Stomach (tissue), 9 donors: ENCODE measurements around the gene BCAR3. TPM values are rescaled to one million over a fixed set of nuclear protein-coding genes. Genes with fewer than 3 reads are reported as not detected.

Experiments
- DNase-seq, 2 donors: peaks; one replicate each; pipeline versions ENCODE4 v3.0.0 to v3.0.0-alpha.2; 2013 to 2019
- H3K27ac ChIP-seq, 5 donors: fragments of 200-600 bp in 4 of 5; sonication (generic) in 4 of 5; one replicate each; pipeline ENCODE4 v1.5.1; 2013 to 2019; ENCODE audit warnings: mild to moderate bottlenecking in 1 of 5, moderate library complexity in 1 of 5
- H3K27me3 ChIP-seq, 3 donors: fragments of 200-600 bp; sonication (generic); one replicate each; pipeline ENCODE4 v1.5.1; 2017 to 2019; ENCODE audit warnings: mixed run types in 1 of 3
- H3K36me3 ChIP-seq, 4 donors: fragments of 200-600 bp; sonication (generic); 1 replicate in 3 of 4; 2 replicates in 1 of 4; pipeline ENCODE4 v1.5.1; 2016 to 2019
- H3K4me1 ChIP-seq, 4 donors: fragments of 200-600 bp; sonication (generic); one replicate each; pipeline ENCODE4 v1.5.1; 2016 to 2019
- H3K4me3 ChIP-seq, 4 donors: fragments of 200-600 bp; sonication (generic) in 3 of 4; one replicate each; pipeline ENCODE4 v1.5.1; 2016 to 2019; ENCODE audit warnings: mild to moderate bottlenecking in 1 of 4
- H3K9me3 ChIP-seq, 4 donors: fragments of 200-600 bp; sonication (generic); one replicate each; pipeline ENCODE4 v1.5.1; 2016 to 2019
- EP300 ChIP-seq: sonication (generic); formaldehyde crosslinking; IDR thresholded peaks from one replicate; pipeline ENCODE4 v1.6.1; 2017; ENCODE audit warnings: antibody characterized with exemption
- POLR2A ChIP-seq, 4 donors: fragments of 450-650 bp; IDR thresholded peaks; one replicate each; pipeline ENCODE4 v1.6.1; 2016; ENCODE audit warnings: antibody characterized with exemption in 4 of 4, control low read depth in 2 of 4, mild to moderate bottlenecking in 1 of 4, moderate library complexity in 1 of 4
- POLR2AphosphoS5 ChIP-seq, 3 donors: sonication (generic); formaldehyde crosslinking; IDR thresholded peaks; one replicate each; pipeline ENCODE4 v1.6.1; 2016; ENCODE audit warnings: antibody characterized with exemption in 3 of 3
- WGBS, 5 donors: extraction: QIAGEN DNeasy Blood & Tissue Kit in 3 of 5; methylation state at CpG; one replicate each; pipeline versions ENCODE4 v1.1.5 to v1.1.7; 2013 to 2018; 5-methylcytosine and 5-hydroxymethylcytosine counted together
- intact Hi-C: fragments of 100-400 bp; cut with DNase I; formaldehyde crosslinking; loops from one replicate; pipeline ENCODE4 v1.15.1; 2023; ENCODE audit warnings: low total_unique reads
- polyA plus RNA-seq, 3 donors: library from polyadenylated mRNA; stranded (reverse); fragments of 200-250 nt; gene quantifications; one replicate each; pipeline ENCODE4 v1.2.3, GENCODE V29; 2013
- total RNA-seq, 5 donors: library from RNA; depleted of rRNA; stranded (reverse); fragments of >200 nt; gene quantifications; one replicate each; pipeline versions ENCODE4 v1.1.0 to v1.2.3, GENCODE V29; 2014 to 2016
- TF ChIP-seq, protein P1 (sequence below), 7 experiments: fragments of 450-650 bp in 4 of 7; fragments of 200-600 bp in 3 of 7; sonication (generic) in 3 of 7; IDR thresholded peaks; one replicate each; pipeline ENCODE4 v1.5.1; 2016 to 2019; ENCODE audit warnings: antibody characterized with exemption in 7 of 7, control low read depth in 2 of 7, mild to moderate bottlenecking in 1 of 7
- donor health status: healthy with polysubstance abuse.
- donor health status: Bipolar disorder and iron deficiency.
- donor health status: healthy.

The BCAR3 gene
- total and polyA plus RNA-seq, 8 donors = 5.6 to 28.0 (median 19.3) TPM

DNA sequence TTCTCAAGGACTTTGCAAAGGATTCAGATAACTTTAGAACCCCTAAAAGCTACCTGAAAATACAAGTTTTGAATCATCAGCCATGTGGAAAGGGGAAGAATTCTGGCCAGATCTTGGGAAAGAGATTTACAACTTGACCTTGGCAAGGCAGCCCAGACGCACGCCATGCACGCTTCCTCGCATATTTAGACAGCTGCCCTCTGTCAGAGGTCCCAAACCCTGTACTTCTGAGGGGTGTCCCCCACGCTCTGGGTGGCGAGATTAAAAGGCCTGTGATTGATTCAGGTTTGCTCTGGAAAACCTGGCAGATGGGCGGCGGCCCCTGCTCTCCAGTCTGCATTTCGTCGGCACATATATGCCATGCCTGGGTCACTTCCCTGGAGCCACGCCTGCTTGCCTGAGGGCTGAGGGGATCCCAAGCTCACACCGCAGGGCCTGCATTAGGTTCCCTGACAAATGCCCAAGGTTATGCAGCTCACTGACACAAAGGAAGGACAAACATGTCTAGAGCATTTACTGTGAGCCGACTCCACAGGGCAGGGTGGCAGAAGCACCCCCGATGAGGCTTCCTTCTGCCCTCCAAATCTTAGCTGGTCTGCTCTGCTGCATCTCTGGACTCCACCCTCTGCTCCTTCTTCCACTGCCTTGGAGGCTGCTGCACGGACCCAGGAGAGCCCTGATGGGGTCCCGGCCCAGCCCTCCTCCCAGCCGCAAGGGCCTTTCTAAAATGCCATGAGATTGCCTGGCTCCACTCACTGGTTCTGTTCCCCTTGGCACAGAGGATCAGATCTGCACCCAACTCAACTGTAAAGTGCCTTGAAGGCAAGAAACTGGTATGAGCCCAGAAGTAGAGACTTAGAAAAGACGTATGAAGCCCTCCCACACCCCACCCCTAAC lies 103.9 kb downstream of the BCAR3 start:
- intact Hi-C loops = no loop called here
- 54 to 66% (median 60%) methylated on average over 11 to 18 of the region's 18 CpGs for WGBS, 5 donors
- DNase-seq = peak in 1 of 2 donors; percentile 32

DNA sequence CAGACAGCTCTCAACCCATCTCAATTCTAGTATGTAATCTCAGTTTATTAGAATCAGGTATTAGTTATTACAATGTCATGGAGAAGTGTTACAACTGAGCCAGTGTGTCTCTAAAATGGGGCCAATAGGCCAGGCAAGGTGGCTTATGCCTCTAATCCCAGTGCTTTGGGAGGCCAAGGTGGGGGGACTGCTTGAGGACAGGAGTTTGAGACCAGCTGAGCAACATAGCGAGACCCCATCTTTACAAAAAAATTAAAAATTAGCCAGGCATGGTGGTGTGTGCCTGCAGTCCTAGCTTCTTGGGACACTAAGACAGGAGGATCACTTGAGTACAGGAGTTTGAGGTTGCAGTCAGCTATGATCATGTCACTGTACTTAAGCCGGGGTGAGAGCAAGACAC lies 104.9 kb downstream of the BCAR3 start:
- intact Hi-C loops = no loop called here
- Histone ChIP-seq H3K9me3 (no peaks in the 10 kb centered on the region), H3K27me3 (no peaks in the 10 kb centered on the region), H3K27ac (peak overlapping the region in 2 of 5 donors; percentile 1 to 13), H3K36me3 (peaks cover 25 to 75% (median 62%) of the 10 kb centered on the region in 4 donors), H3K4me3 (no peak overlapping the region), H3K4me1 (peaks cover 20 to 63% (median 42%) of the 10 kb centered on the region in 4 donors)
- no peak for TF ChIP-seq POLR2AphosphoS5 (IDR thresholded peaks at IDR 0.05)
- TF ChIP-seq, protein P1, sequence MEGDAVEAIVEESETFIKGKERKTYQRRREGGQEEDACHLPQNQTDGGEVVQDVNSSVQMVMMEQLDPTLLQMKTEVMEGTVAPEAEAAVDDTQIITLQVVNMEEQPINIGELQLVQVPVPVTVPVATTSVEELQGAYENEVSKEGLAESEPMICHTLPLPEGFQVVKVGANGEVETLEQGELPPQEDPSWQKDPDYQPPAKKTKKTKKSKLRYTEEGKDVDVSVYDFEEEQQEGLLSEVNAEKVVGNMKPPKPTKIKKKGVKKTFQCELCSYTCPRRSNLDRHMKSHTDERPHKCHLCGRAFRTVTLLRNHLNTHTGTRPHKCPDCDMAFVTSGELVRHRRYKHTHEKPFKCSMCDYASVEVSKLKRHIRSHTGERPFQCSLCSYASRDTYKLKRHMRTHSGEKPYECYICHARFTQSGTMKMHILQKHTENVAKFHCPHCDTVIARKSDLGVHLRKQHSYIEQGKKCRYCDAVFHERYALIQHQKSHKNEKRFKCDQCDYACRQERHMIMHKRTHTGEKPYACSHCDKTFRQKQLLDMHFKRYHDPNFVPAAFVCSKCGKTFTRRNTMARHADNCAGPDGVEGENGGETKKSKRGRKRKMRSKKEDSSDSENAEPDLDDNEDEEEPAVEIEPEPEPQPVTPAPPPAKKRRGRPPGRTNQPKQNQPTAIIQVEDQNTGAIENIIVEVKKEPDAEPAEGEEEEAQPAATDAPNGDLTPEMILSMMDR (IDR thresholded peaks at IDR 0.05) = no peak
- no peak for TF ChIP-seq POLR2A (IDR thresholded peaks at IDR 0.05)
- no peak for TF ChIP-seq EP300
- WGBS, 5 donors = 94 to 100% (median 97%) methylated on average over 2 of the region's 2 CpGs
- no peak for DNase-seq

More for the DNA sequence above, 103.9 kb downstream of the BCAR3 start:
- Histone ChIP-seq H3K9me3 (no peaks in the 10 kb centered on the region), H3K4me3 (no peak overlapping the region), H3K4me1 (peaks cover 26 to 74% (median 50%) of the 10 kb centered on the region in 4 donors), H3K27ac (peak overlapping the region in 4 of 5 donors; percentile 2 to 24 (median 12)), H3K36me3 (peaks cover 28 to 75% (median 62%) of the 10 kb centered on the region in 4 donors), H3K27me3 (no peaks in the 10 kb centered on the region)
- TF ChIP-seq POLR2AphosphoS5 (IDR thresholded peaks at IDR 0.05) = no peak
- TF ChIP-seq POLR2A (IDR thresholded peaks at IDR 0.05) = no peak
- TF ChIP-seq, protein P1 (IDR thresholded peaks at IDR 0.05) = no peak
- no peak for TF ChIP-seq EP300

DNA sequence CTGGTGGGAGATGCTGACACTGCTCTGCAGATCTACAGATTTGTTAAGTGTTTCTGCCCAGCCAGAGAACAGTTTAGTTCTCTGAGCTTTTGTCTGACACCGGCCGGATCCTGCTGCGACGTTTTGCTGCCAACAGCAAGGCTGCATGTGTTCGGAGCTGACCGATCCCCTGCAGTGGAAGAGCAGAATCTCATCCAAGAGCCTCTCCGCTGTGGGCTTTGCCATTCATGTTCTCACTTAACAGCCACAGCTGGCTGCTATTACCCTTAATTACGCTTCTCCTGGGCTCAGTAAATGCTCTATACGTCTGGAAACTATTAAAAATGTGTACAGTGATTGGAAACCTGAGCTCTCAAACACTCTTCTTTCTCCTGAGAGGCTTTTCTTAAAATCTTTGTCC lies 105.3 kb downstream of the BCAR3 start:
- 60 to 73% (median 71%) methylated on average over 9 of the region's 9 CpGs for WGBS, 5 donors
- H3K27ac ChIP-seq = peak overlapping the region in 3 of 5 donors; percentile 1 to 14 (median 13)
- TF ChIP-seq POLR2AphosphoS5 (IDR thresholded peaks at IDR 0.05) (no peak), POLR2A (IDR thresholded peaks at IDR 0.05) (no peak), EP300 (no peak)
- TF ChIP-seq, protein P1 (IDR thresholded peaks at IDR 0.05) = no peak
- peaks cover 20 to 59% (median 40%) of the 10 kb centered on the region in 4 donors for H3K4me1 ChIP-seq
- intact Hi-C loops = no loop called here
- H3K9me3 ChIP-seq = no peaks in the 10 kb centered on the region
- H3K27me3 ChIP-seq = no peaks in the 10 kb centered on the region
- peaks cover 29 to 76% (median 63%) of the 10 kb centered on the region in 4 donors for H3K36me3 ChIP-seq
- no peak overlapping the region for H3K4me3 ChIP-seq
- peak in 1 of 2 donors; percentile 72 for DNase-seq

DNA sequence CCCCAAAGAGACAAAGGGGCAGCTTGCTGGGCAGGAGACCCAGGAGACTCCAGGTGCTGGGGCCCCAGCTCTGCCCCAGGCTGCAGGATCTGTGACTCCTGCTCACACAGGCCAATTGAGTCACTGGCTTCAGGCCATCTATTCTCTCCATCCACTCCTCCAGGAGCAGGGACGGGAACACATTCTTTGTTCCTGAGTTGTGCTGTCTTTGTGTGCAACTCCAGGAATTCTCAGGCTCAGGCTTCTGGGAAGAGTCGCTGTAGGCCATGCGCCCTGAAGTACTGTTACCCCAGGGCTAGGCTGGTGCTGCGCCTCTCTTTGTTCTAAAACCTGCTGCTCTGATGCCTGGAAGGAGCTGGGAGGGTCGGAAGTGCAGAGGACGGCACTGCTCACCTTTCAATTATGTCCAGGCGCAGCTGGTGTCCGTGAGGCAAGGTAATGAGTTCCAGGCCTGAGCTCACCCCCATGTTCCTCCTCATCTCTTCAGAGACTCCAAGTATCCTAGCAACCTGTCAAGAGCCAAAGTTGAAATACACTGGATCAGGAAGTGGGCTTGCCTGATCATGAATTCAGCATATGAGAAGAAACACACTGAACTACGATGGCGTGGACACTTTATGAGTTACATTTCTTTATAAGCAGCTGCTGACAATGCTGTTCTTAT lies 105.9 kb downstream of the BCAR3 start:
- Histone ChIP-seq H3K9me3 (no peaks in the 10 kb centered on the region), H3K27ac (peak overlapping the region in 2 of 5 donors; percentile 1 to 14), H3K36me3 (peaks cover 34 to 76% (median 63%) of the 10 kb centered on the region in 4 donors), H3K4me1 (peaks cover 19 to 53% (median 38%) of the 10 kb centered on the region in 4 donors), H3K4me3 (no peak overlapping the region), H3K27me3 (no peaks in the 10 kb centered on the region)
- intact Hi-C loops = no loop called here
- peak in 1 of 2 donors; percentile 62 for DNase-seq
- TF ChIP-seq, protein P1 (IDR thresholded peaks at IDR 0.05) = no peak
- no peak for TF ChIP-seq EP300
- WGBS, 5 donors = 83 to 89% (median 86%) methylated on average over 7 to 10 of the region's 10 CpGs
